GM12891 (cell line): ENCODE data around the gene RYR3.
"Not testable (repeated sequence)": the region's sequence is repeated elsewhere in the genome, so short reads cannot be mapped to it uniquely, and the experiment has no call there.

ENCODE experiments used
- DNase-seq: peaks from one replicate; pipeline ENCODE4 v3.0.0; 2011; ENCODE audit warnings: low spot score; ENCODE audit not compliant: insufficient read length
- FAIRE-seq: peaks from 2 replicates; lab custom pipeline; 2011; peaks lifted over from hg19 to GRCh38; lab: Jason Lieb, UNC
- PAX5 ChIP-seq: IDR thresholded peaks from 2 replicates; pipeline ENCODE4 v1.6.1; 2011; ENCODE audit warnings: low read length, moderate library complexity, mild to moderate bottlenecking; ENCODE audit not compliant: insufficient read depth, severe bottlenecking
- POLR2A ChIP-seq: IDR thresholded peaks from 2 replicates; pipeline ENCODE4 v1.6.1; 2011; ENCODE audit warnings: low read depth, low read length, control low read depth
- POLR2AphosphoS5 ChIP-seq: IDR thresholded peaks from 2 replicates; pipeline ENCODE4 v1.6.1; 2011; ENCODE audit warnings: low read depth, low read length, control low read depth
- POU2F2 ChIP-seq: IDR thresholded peaks from 2 replicates; pipeline ENCODE4 v1.6.1; 2011; ENCODE audit warnings: low read depth, mild to moderate bottlenecking, control low read depth, low read length, moderate library complexity
- SPI1 ChIP-seq: IDR thresholded peaks from 2 replicates; pipeline ENCODE4 v1.6.1; 2011; ENCODE audit warnings: low read depth, low read length, control low read depth
- TAF1 ChIP-seq: IDR thresholded peaks from 2 replicates; pipeline ENCODE4 v1.6.1; 2011; ENCODE audit warnings: low read depth, low read length, control low read depth

The RYR3 gene

DNA sequence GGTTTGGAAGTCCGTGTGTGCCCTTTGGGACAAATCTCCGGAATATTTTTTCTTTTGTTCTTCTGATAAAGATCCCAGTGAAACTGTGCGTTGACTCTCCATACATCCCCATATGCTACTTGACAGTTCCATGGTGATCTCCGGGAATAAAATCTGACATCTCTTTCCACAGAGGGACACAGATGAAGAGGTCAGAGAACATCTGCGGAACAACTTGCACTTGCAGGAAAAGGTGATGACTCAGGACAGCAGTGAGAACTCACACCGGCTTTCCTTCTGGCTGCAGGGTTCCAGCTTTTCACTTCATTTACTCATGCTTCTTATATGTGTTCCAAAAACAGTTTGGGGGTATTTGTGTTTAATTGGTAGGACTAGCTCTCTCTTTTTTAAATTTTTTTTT lies 500.0 kb downstream of the RYR3 start:
- FAIRE-seq: no peak
- no peak for DNase-seq
- TF ChIP-seq POLR2A (no peak), TAF1 (no peak), POU2F2 (no peak), SPI1 (no peak), POLR2AphosphoS5 (no peak), PAX5 (no peak)

DNA sequence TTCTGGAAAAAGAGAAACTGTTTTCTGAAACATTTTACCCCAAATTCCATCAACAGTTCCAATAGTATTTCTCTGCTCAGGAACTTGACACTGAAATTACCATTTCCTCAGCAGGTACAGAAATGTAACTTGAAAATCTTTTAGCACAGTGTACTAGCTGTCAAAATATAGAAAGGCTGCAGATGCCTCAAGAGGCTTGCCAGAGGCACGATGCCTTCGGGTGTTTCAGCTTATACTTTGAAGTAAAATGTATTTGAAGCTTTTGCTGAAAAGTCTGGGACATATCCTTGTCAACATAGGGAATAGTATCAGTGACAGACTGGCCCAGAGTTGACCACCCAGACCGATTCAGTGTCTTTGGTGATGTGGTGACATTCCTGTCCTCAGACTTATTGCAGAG lies 503.1 kb downstream of the RYR3 start:
- DNase-seq: no peak
- no peak for FAIRE-seq
- TF ChIP-seq POU2F2 (no peak), POLR2A (no peak), POLR2AphosphoS5 (no peak), PAX5 (no peak), TAF1 (no peak), SPI1 (no peak)

DNA sequence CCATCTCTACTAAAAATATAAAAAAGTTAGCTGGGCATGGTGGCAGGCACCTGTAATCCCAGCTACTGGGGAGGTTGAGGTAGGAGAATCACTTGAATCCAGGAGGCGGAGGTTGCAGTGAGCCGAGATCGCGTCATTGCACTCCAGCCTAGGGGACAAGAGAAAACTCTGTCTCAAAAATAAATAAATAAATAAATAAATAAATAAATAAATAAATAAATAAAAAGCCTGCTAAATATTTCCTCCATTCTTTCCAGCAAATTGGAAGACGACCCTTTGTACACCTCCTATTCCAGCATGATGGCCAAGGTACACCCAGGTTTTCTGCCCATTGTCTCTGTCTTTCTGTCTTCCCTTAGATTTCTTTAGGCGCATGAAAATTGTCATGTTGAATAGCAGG lies 508.7 kb downstream of the RYR3 start:
- not testable (repeated sequence) for FAIRE-seq, DNase-seq

DNA sequence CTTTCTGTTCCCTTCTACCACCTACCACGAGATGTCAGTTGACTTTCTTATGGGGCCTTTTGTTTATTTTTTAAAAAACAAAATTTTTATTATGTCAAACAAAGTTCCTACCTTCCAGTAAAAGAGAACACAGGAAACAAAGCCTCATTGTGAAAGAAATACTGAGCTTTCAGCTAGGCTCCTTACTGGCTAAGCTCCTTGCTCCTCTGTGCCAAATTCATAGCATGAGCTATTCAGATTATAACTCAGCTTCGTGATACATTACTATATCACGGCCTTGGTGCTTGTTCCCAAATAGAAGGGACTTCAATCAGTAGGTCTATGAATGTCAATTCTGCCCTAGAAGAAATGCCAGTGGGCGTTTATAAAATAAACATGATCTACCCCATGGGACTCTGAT lies 511.7 kb downstream of the RYR3 start:
- no peak for TF ChIP-seq PAX5
- TF ChIP-seq POLR2A: no peak
- no peak for TF ChIP-seq POLR2AphosphoS5
- no peak for TF ChIP-seq POU2F2
- no peak for TF ChIP-seq TAF1
- TF ChIP-seq SPI1: no peak
- no peak for DNase-seq
- no peak for FAIRE-seq

DNA sequence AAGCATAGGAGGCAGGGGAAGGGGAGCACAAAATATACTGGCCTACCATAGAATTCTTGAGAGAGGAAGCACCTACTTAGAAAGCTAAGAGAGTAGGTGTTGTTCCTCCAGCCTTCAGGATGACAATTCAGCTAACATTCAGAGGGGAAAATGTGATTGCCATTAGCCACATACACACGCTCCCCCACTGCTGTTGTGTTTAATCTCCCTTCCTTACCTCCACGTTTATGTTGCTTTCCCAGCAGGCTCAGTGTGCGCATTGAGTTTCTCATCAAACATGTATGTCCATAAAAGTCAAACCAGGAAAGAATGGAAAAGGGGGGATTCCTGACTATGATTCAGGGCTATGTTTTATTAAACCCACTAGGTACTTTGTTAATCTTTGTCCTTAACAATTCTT lies 512.4 kb downstream of the RYR3 start:
- DNase-seq (no peak), FAIRE-seq (no peak)
- TF ChIP-seq SPI1 (no peak), PAX5 (no peak), TAF1 (no peak), POLR2AphosphoS5 (no peak), POU2F2 (no peak), POLR2A (no peak)

DNA sequence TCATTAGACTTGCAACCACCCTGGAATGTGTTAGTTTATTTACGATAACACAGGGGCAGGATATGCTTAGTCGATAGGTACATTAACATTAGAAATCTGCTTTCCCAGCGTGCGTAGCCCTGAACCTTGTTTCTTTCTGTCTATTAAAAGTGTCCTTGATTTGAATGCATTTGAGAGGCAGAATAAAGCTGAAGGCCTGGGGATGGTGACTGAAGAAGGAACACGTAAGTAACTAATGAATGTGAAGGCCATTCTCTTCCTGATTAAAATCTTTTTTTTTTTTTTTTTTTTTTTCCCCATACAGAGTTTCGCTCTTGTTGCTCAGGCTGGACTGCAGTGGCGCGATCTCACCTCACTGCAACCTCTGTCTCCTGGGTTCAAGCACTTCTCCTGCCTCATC lies 514.7 kb downstream of the RYR3 start:
- FAIRE-seq (no peak), DNase-seq (no peak)
- TF ChIP-seq PAX5 (no peak), TAF1 (no peak), POU2F2 (no peak), POLR2AphosphoS5 (no peak), SPI1 (no peak), POLR2A (no peak)

DNA sequence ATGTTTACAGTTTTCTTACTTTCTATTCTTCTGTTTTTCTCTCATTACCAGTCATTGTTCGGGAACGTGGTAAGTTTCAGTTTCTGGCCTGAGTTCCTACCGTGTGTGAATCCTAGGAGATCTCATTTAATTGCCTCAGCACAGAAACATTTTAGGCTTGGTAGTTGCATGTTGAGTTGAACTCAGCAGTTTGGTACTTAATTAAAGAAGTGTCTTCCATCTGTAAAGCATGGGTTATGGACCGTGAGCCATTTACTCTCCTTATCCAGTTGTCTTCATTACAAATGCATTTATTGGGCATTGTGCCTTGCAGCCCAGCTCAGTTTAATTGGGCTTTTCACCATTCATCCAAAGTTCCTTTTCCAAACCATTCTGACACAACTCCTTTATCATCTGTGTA lies 515.4 kb downstream of the RYR3 start:
- DNase-seq (no peak), FAIRE-seq (no peak)
- TF ChIP-seq SPI1 (no peak), POU2F2 (no peak), TAF1 (no peak), PAX5 (no peak), POLR2A (no peak), POLR2AphosphoS5 (no peak)

DNA sequence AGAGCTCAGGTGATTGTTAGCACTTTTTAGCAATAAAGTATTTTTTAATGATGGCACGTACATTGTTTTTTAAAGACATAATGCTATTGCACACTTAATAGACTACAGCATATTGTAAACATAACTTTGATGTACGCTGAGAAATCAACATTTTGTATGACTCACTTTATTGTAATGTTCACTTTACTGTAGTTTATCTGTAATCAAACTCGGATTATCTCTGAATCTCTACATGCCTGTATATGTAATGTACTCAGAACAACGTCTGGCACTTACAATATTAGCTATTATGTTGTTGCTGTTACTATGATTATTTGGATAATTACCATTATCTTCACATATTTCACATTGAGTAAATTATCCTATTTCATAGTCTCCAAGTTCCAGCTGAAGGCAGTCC lies 519.6 kb downstream of the RYR3 start:
- TF ChIP-seq PAX5: no peak
- no peak for TF ChIP-seq TAF1
- no peak for TF ChIP-seq SPI1
- TF ChIP-seq POLR2AphosphoS5: no peak
- TF ChIP-seq POU2F2: no peak
- no peak for TF ChIP-seq POLR2A
- DNase-seq (no peak), FAIRE-seq (no peak)

DNA sequence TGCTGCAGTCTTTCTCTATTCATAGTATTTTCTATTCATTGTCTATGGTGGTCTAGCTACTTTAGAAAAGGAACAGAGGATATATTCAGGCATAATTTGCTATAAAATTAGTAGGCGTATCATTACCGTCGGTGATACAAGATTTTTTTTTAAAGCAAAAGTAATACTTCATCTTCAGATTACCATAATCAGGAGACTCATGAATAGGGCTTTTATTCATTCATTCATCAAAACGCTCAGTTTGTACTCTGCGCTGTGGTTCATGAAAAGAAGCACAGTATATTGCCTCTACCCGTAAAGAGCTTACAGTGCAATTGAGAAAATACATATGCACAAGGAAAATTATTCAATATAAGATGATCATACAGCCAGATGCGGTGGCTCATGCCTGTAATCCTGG lies 520.9 kb downstream of the RYR3 start:
- TF ChIP-seq PAX5 (no peak), POLR2AphosphoS5 (no peak), POU2F2 (no peak), SPI1 (no peak), TAF1 (no peak), POLR2A (no peak)
- DNase-seq (no peak), FAIRE-seq (no peak)
